Measurements from ENCODE around the gene EXTL1. TPM values are rescaled to one million over a fixed set of nuclear protein-coding genes. Genes with fewer than 3 reads are reported as not detected.

EXTL1 gene
- total and polyA plus RNA-seq, 2 donors (not counting 3 experiments of a cell fraction or from before 2014, with no cell fraction given) = not detected

GRCh38 chr1:26044414-26044813 is 22.8 kb downstream of the EXTL1 start:
- Histone ChIP-seq H3K9me1 (replicated peaks; ENCODE audit: control insufficient read depth, extremely low read depth, insufficient read depth, low read length) (no peaks in the 10 kb centered on the region), H3K9me3 (replicated peaks; ENCODE audit: control insufficient read depth, insufficient read depth, low read length) (no peaks in the 10 kb centered on the region), H2AFZ (ENCODE audit: low read depth, low read length) (no peak overlapping the region), H3K27ac (ENCODE audit: insufficient read depth, low read depth, low read length) (no peak overlapping the region), H3K4me3 (replicated peaks in 1 of 3; ENCODE audit: insufficient read depth in 1 of 3, low read depth in 1 of 3, low read length in 3 of 3) (no peak overlapping the region), H4K20me1 (replicated peaks; ENCODE audit: control insufficient read depth, extremely low read depth, insufficient read depth, low read length) (no peaks in the 10 kb centered on the region), H3K9ac (replicated peaks; ENCODE audit: extremely low read depth, insufficient read depth, low read length) (no peak overlapping the region), H3K4me1 (ENCODE audit: control insufficient read depth, extremely low read depth, insufficient read depth, low read length) (no peaks in the 10 kb centered on the region), H3K36me3 (ENCODE audit: control insufficient read depth in 2 of 2, extremely low read depth in 1 of 2, insufficient read depth in 2 of 2, low read length in 2 of 2) (no peaks in the 10 kb centered on the region), H3K4me2 (ENCODE audit: insufficient read depth, low read length) (no peak overlapping the region), H3K27me3 (ENCODE audit: control insufficient read depth in 2 of 2, insufficient read depth in 2 of 2, low read length in 2 of 2) (peaks cover 47 to 50% of the 10 kb centered on the region in 2 experiments), H3K79me2 (ENCODE audit: control insufficient read depth, insufficient read depth, low read length) (no peaks in the 10 kb centered on the region)
- FAIRE-seq = no peak
- DNase-seq (ENCODE audit: low read depth, low spot score) = no peak
- dilution Hi-C loops (cut with MboI; ENCODE audit: extremely low pct_ligation_motif_present, low sequenced_read_pairs) = no loop called here
- no TSS peak for BruUV-seq (replicated peaks)
- ChIA-PET CTCF (interaction anchor here (0.7 to 2.9 kb wide), 7 partner anchors 8 to 277 kb away, joined by 3 to 11 read pairs (median 4); no protein-coding TSS in a partner anchor), POLR2A (no interaction called here)
- TF ChIP-seq CTCF (IDR thresholded peaks at IDR 0.05; ENCODE audit: extremely low read depth in 1 of 2, insufficient read depth in 1 of 2, low read depth in 1 of 2, low read length in 2 of 2) = no peak
- TF ChIP-seq POLR2AphosphoS5 (IDR thresholded peaks at IDR 0.05; ENCODE audit: insufficient read depth, low read depth, low read length) = no peak
- TF ChIP-seq GATA2 (IDR thresholded peaks at IDR 0.05; ENCODE audit: insufficient read depth, insufficient read length, low read depth, low read length) = no peak
- no peak for TF ChIP-seq POLR2A (IDR thresholded peaks at IDR 0.05; ENCODE audit: low read depth, low read length)
- TF ChIP-seq JUN (IDR thresholded peaks at IDR 0.05; ENCODE audit: borderline replicate concordance, insufficient read depth, insufficient read length, low read depth) = no peak
- TF ChIP-seq MAX (IDR thresholded peaks at IDR 0.05; ENCODE audit: insufficient read depth, insufficient read length) = no peak
- TF ChIP-seq FOS (IDR thresholded peaks at IDR 0.05; ENCODE audit: borderline replicate concordance, insufficient read depth, low read length) = no peak
- TF ChIP-seq EZH2 (IDR thresholded peaks at IDR 0.05; ENCODE audit: borderline replicate concordance, low read depth, low read length, severe bottlenecking) = no peak
- TF ChIP-seq MYC (IDR thresholded peaks at IDR 0.05; ENCODE audit: low read depth, low read length) = no peak
- intact Hi-C loops (cut with micrococcal nuclease) = no loop called here
